ENCODE results near the gene NOC2L.

DNA sequence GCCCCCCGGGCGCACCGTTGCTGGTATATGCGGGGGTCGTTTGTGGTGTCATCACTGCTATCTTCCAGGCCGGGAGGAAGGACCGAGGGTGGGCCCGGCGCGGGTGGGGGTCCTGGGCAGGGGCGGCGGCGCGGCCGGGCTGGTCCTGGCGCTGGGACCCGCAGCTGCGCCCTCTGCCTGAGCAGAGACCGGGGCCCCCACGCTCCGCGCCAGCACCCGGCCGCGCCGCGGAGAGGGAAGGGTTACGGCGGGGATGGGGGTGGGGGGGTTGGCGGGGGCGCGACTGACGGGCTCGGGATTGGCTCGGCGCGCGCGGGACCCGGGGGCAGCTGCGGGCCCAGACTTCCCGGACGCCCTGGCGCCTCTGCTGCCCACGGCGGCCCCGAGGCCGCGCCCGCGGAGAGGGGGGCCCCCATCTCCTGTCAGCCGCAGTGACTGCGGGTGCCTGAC lies 49.2 kb downstream of the NOC2L start:
- no peak for TF ChIP-seq CTCF (IDR thresholded peaks at IDR 0.05)
- TF ChIP-seq EP300 (IDR thresholded peaks at IDR 0.05), result no peak
- no peak for TF ChIP-seq POLR2A (IDR thresholded peaks at IDR 0.05)
- TF ChIP-seq POLR2AphosphoS5 (IDR thresholded peaks at IDR 0.05), result no peak
